Heart left ventricle (tissue), 16 donors: ENCODE results near the gene COX4I1. TPM values are rescaled to one million over a fixed set of nuclear protein-coding genes. Genes with fewer than 3 reads are reported as not detected.
A peak's percentile ranks its signal among the peaks of the same experiment; 100 is the strongest.

Experiments
- ATAC-seq, 4 donors: fragments of 200-7000 bp; cut with Tn5 transposase; one replicate each; pipeline ENCODE4 v1.9.1; 2020 to 2022; ENCODE audit warnings: moderate library complexity in 4 of 4, mild to moderate bottlenecking in 3 of 4, moderate number of reproducible peaks in 1 of 4
- DNase-seq, 5 donors: peaks; one replicate each; pipeline ENCODE4 v3.0.0-alpha.2; 2020
- H3K27ac ChIP-seq, 12 donors: fragments of 200-600 bp; sonication (generic) in 4 of 12; one replicate each; pipeline versions ENCODE4 v1.5.0 to v1.8.0; 2016 to 2022; ENCODE audit warnings: mild to moderate bottlenecking in 2 of 12
- H3K27me3 ChIP-seq, 9 donors: fragments of 200-600 bp; sonication (generic) in 2 of 9; one replicate each; pipeline versions ENCODE4 v1.5.1 to v1.8.0; 2016 to 2022; ENCODE audit warnings: mild to moderate bottlenecking in 3 of 9
- H3K36me3 ChIP-seq, 9 donors: fragments of 200-600 bp; sonication (generic) in 2 of 9; one replicate each; pipeline versions ENCODE4 v1.5.0 to v1.8.0; 2018 to 2022; ENCODE audit warnings: mild to moderate bottlenecking in 2 of 9
- H3K4me1 ChIP-seq, 12 donors: fragments of 200-600 bp; sonication (generic) in 4 of 12; one replicate each; pipeline versions ENCODE4 v1.5.0 to v1.8.0; 2016 to 2022; ENCODE audit warnings: mild to moderate bottlenecking in 3 of 12
- H3K4me3 ChIP-seq, 12 donors: fragments of 200-600 bp; sonication (generic) in 4 of 12; one replicate each; pipeline versions ENCODE4 v1.5.0 to v1.8.0; 2017 to 2022; ENCODE audit warnings: mild to moderate bottlenecking in 9 of 12, moderate library complexity in 4 of 12
- H3K9me3 ChIP-seq, 12 donors: fragments of 200-600 bp; sonication (generic) in 4 of 12; one replicate each; pipeline versions ENCODE4 v1.5.0 to v1.8.0; 2016 to 2022; ENCODE audit warnings: mild to moderate bottlenecking in 1 of 12
- CTCF ChIP-seq, 12 donors: fragments of 200-600 bp; sonication (generic) in 4 of 12; IDR thresholded peaks; one replicate each; pipeline versions ENCODE4 v1.5.0 to v1.8.0; 2018 to 2022; ENCODE audit warnings: antibody characterized with exemption in 12 of 12, mild to moderate bottlenecking in 5 of 12
- POLR2A ChIP-seq, 2 donors: fragments of 450-650 bp; IDR thresholded peaks; one replicate each; pipeline ENCODE4 v1.6.1; 2017; ENCODE audit warnings: antibody characterized with exemption in 2 of 2, mild to moderate bottlenecking in 2 of 2, moderate library complexity in 2 of 2
- WGBS, 4 donors: extraction: QIAGEN DNeasy Blood & Tissue Kit in 2 of 4; methylation state at CpG; one replicate each; pipeline versions ENCODE4 v1.1.5 to v1.1.7; 2013 to 2018; 5-methylcytosine and 5-hydroxymethylcytosine counted together
- intact Hi-C, 10 donors: fragments of 100-400 bp; cut with DNase I; formaldehyde crosslinking; loops; one replicate each; pipeline versions ENCODE4 v1.11.1 to v1.14.2; 2022
- polyA plus RNA-seq, 2 donors: library from polyadenylated mRNA; stranded (reverse); fragments of 200-250 nt; gene quantifications; one replicate each; pipeline ENCODE4 v1.2.3, GENCODE V29; 2013
- total RNA-seq, 9 donors: library from RNA; depleted of rRNA in 2 of 9; stranded (reverse); fragments of >200 nt in 2 of 9; fragmentation: NEBNext Ultra II Directional in 3 of 9; extraction: Animal tissue kit (Norgen Biotek cat#: 25700) in 3 of 9; gene quantifications; one replicate each; pipeline versions ENCODE4 v1.1.0 to v1.2.4, GENCODE V29; 2016 to 2023
- donor health status: ischemic (EF 13 %, LVEDD 7.1; RV severe dilation, severe dysfunction).
- donor health status: healthy with polysubstance abuse.
- donor health status: DM: no; HTN: yes; CAD: no.
- donor health status: DM: no; HTN: no; CAD: no.
- donor health status: ischemic (EF 25% LVEDD 6.9; RV normal size, moderate dysfunction).
- donor health status: ischemic (EF 25% LVEDD 5.7; RV mildly dilated, moderate dysfunction).
- donor health status: healthy.
- donor health status: DM: yes; HTN: yes; CAD: no.
- donor health status: ischemic (EF 35%, LVEDD 5.7; RV mildly dilated, moderate dysfunction).
- donor health status: nonischemic (EF 11% LVEDD 7.7; RV severe dilation, severe dysfunction).
- donor health status: DM: yes; HTN: yes; CAD: no.
- donor health status: PGD.
- donor health status: ischemic (EF 29% LVEDD 5.4; RV normal size, mild dysfunction).
- donor health status: nonischemic (EF 23%, LVEDD 6.1; RV moderate dilation, normal function).

The COX4I1 gene
- total and polyA plus RNA-seq, 11 donors = 1,047 to 5,448 (median 1,793) TPM

GRCh38 chr16:85783441-85783840, 16.1 kb upstream of the COX4I1 start:
- intact Hi-C loops = no loop called here
- no peak overlapping the region for H3K4me3 ChIP-seq
- no peak overlapping the region for H3K27ac ChIP-seq
- no peaks in the 10 kb centered on the region for H3K9me3 ChIP-seq
- peaks cover 0 to 11% (median 0%) of the 10 kb centered on the region in 12 donors for H3K4me1 ChIP-seq
- H3K36me3 ChIP-seq = peaks cover 0 to 80% (median 60%) of the 10 kb centered on the region in 9 donors
- no peaks in the 10 kb centered on the region for H3K27me3 ChIP-seq
- 90 to 98% (median 93%) methylated on average over 8 of the region's 8 CpGs for WGBS, 4 donors
- DNase-seq (no peak), ATAC-seq (peak in 1 of 4 donors; percentile 17)
- no peak for TF ChIP-seq POLR2A (IDR thresholded peaks at IDR 0.05)
- no peak for TF ChIP-seq CTCF (IDR thresholded peaks at IDR 0.05)

GRCh38 chr16:85784813-85785212, 14.7 kb upstream of the COX4I1 start:
- no peak for TF ChIP-seq POLR2A (IDR thresholded peaks at IDR 0.05)
- no peak for TF ChIP-seq CTCF (IDR thresholded peaks at IDR 0.05)
- peaks cover 0 to 73% (median 53%) of the 10 kb centered on the region in 9 donors for H3K36me3 ChIP-seq
- H3K4me3 ChIP-seq = no peak overlapping the region
- H3K27ac ChIP-seq = no peak overlapping the region
- peaks cover 0 to 11% (median 0%) of the 10 kb centered on the region in 12 donors for H3K4me1 ChIP-seq
- intact Hi-C loops = no loop called here
- ATAC-seq (no peak), DNase-seq (no peak)
- 91 to 100% (median 96%) methylated on average over 2 of the region's 2 CpGs for WGBS, 4 donors
- no peaks in the 10 kb centered on the region for H3K27me3 ChIP-seq
- no peaks in the 10 kb centered on the region for H3K9me3 ChIP-seq

GRCh38 chr16:85785927-85786326, 13.6 kb upstream of the COX4I1 start:
- H3K27ac ChIP-seq = no peak overlapping the region
- no peak overlapping the region for H3K4me3 ChIP-seq
- WGBS, 4 donors = 93 to 96% (median 95%) methylated on average over 2 of the region's 2 CpGs
- ATAC-seq = no peak
- H3K27me3 ChIP-seq = no peaks in the 10 kb centered on the region
- H3K9me3 ChIP-seq = no peaks in the 10 kb centered on the region
- H3K36me3 ChIP-seq = peaks cover 0 to 61% (median 42%) of the 10 kb centered on the region in 9 donors
- intact Hi-C loops = no loop called here
- TF ChIP-seq POLR2A (IDR thresholded peaks at IDR 0.05) (no peak), CTCF (IDR thresholded peaks at IDR 0.05) (no peak)
- H3K4me1 ChIP-seq = peaks cover 0 to 14% (median 0%) of the 10 kb centered on the region in 12 donors
- DNase-seq = no peak

GRCh38 chr16:85788819-85789218, 10.7 kb upstream of the COX4I1 start:
- 94 to 95% (median 95%) methylated on average over 11 of the region's 11 CpGs for WGBS, 4 donors
- intact Hi-C loops = no loop called here
- ATAC-seq (no peak), DNase-seq (no peak)
- peaks cover 0 to 3% (median 0%) of the 10 kb centered on the region in 12 donors for H3K4me1 ChIP-seq
- TF ChIP-seq CTCF (IDR thresholded peaks at IDR 0.05) (no peak), POLR2A (IDR thresholded peaks at IDR 0.05) (no peak)
- H3K27ac ChIP-seq = no peak overlapping the region
- no peaks in the 10 kb centered on the region for H3K27me3 ChIP-seq
- H3K4me3 ChIP-seq = no peak overlapping the region
- H3K36me3 ChIP-seq = peaks cover 0 to 73% (median 50%) of the 10 kb centered on the region in 9 donors
- H3K9me3 ChIP-seq = peaks cover 0 to 4% (median 0%) of the 10 kb centered on the region in 12 donors
